LNCaP clone FGC (cell line): Measurements from ENCODE around the gene ST7.

Experiments used
- DNase-seq: peaks from one replicate; pipeline ENCODE4 v3.0.0-alpha.2; 2011; ENCODE audit warnings: low read depth
- H3K4me3 ChIP-seq: 2 replicates; pipeline ENCODE4 v1.5.1; 2011; ENCODE audit warnings: mild to moderate bottlenecking, low read depth, low read length, control low read depth
- CTCF ChIP-seq: IDR thresholded peaks from 2 replicates; pipeline ENCODE4 v1.5.1; 2012; ENCODE audit warnings: mild to moderate bottlenecking; ENCODE audit not compliant: control insufficient read depth, insufficient read depth; ENCODE audit errors: extremely low read depth

Gene ST7

GRCh38 chr7:117143066-117143465 lies 189.8 kb downstream of the ST7 start:
- DNase-seq, result no peak
- H3K4me3 ChIP-seq, result no peak overlapping the region
- no peak for TF ChIP-seq CTCF

- no peak overlapping the region for H3K4me3 ChIP-seq
- DNase-seq, result no peak
- TF ChIP-seq CTCF, result no peak
Observed at GRCh38 chr7:117143580-117143979, 190.3 kb downstream of the ST7 start.

- H3K4me3 ChIP-seq, result no peak overlapping the region
- no peak for TF ChIP-seq CTCF
- no peak for DNase-seq
Observed at GRCh38 chr7:117145333-117145732, 192.0 kb downstream of the ST7 start.

GRCh38 chr7:117146059-117146458 lies 192.8 kb downstream of the ST7 start:
- no peak overlapping the region for H3K4me3 ChIP-seq
- no peak for DNase-seq
- TF ChIP-seq CTCF, result no peak

GRCh38 chr7:117146511-117146910 lies 193.2 kb downstream of the ST7 start:
- H3K4me3 ChIP-seq, result no peak overlapping the region
- TF ChIP-seq CTCF, result no peak
- DNase-seq, result no peak

- no peak for TF ChIP-seq CTCF
- H3K4me3 ChIP-seq, result no peak overlapping the region
- no peak for DNase-seq
Observed at GRCh38 chr7:117148971-117149370, 195.7 kb downstream of the ST7 start.

GRCh38 chr7:117149692-117150091 lies 196.4 kb downstream of the ST7 start:
- H3K4me3 ChIP-seq, result no peak overlapping the region
- no peak for TF ChIP-seq CTCF
- no peak for DNase-seq
